ENCODE results near the gene SCYGR4. TPM values are rescaled to one million over a fixed set of nuclear protein-coding genes. Genes with fewer than 3 reads are reported as not detected.
A peak's percentile ranks its signal among the peaks of the same experiment; 100 is the strongest.

Gene SCYGR4, protein sequence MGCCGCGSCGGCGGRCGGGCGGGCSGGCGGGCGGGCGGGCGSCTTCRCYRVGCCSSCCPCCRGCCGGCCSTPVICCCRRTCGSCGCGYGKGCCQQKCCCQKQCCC
- total RNA-seq: not detected in 2 replicates

DNA sequence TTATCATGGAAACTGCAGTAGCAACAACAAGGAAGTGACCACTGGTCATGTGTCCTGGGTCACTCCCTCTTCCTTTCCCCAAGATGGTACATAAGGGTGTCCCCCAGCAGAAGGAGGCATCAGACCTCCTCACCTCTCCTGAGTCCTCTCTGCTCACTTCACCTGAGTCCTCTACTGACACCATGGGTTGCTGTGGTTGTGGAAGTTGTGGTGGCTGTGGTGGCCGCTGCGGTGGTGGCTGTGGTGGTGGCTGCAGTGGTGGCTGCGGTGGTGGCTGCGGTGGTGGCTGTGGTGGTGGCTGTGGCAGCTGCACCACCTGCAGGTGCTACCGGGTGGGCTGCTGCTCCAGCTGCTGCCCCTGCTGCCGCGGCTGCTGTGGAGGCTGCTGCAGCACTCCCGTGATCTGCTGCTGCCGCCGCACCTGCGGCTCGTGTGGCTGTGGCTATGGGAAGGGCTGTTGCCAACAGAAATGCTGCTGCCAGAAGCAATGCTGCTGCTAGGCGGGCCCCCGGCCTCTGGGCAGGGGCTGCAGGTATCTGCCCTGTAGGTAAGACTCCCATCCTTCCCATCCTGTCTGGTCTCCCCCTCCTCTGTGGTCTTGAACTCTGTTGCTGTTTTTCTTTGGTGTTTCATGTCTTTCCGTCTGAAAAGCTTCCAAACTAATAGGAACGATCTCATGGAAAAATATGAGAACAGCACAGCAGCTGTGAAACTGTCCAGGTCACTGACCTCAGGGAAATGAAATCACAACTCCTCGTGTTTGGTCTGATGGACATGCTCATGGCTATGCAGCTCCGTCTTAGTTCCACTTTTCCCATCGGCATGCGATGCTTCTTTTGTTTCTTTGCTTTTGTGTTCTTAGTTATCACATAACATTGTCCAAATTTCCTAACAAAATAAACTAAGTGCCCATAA lies at the start of gene SCYGR4:
SCYGR4 (plus strand) TSS at position 183 of the 915 bp plus-strand sequence; CDS start at position 183, 0 bp downstream.
- TF ChIP-seq, protein P1, sequence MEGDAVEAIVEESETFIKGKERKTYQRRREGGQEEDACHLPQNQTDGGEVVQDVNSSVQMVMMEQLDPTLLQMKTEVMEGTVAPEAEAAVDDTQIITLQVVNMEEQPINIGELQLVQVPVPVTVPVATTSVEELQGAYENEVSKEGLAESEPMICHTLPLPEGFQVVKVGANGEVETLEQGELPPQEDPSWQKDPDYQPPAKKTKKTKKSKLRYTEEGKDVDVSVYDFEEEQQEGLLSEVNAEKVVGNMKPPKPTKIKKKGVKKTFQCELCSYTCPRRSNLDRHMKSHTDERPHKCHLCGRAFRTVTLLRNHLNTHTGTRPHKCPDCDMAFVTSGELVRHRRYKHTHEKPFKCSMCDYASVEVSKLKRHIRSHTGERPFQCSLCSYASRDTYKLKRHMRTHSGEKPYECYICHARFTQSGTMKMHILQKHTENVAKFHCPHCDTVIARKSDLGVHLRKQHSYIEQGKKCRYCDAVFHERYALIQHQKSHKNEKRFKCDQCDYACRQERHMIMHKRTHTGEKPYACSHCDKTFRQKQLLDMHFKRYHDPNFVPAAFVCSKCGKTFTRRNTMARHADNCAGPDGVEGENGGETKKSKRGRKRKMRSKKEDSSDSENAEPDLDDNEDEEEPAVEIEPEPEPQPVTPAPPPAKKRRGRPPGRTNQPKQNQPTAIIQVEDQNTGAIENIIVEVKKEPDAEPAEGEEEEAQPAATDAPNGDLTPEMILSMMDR (conservative IDR thresholded peaks at IDR 0.05; ENCODE audit: low read depth, low read length): no peak
- peak; percentile 20 for DNase-seq (ENCODE audit: low read depth)
- no peak within 1 kb of the TSS for H3K4me3 ChIP-seq (ENCODE audit: low read depth, low read length)

DNA sequence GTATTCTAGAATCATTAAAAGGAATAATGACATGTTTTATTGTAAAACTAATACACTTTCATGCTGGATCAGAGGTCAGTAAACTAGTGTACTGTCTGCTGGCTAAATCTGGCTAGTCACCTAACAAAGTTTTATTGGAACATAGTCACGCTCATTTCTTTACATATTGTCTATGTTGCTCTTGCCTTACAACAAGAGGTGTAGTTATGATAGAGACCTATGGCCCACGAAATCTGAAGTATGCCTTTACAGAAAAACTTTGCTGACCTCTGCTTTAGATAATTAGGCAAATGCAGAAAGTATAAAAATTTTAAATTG lies 48.5 kb upstream of the SCYGR4 start:
- TF ChIP-seq, protein P1 (conservative IDR thresholded peaks at IDR 0.05; ENCODE audit: low read depth, low read length): no peak
- DNase-seq (ENCODE audit: low read depth): no peak
- H3K4me3 ChIP-seq (ENCODE audit: low read depth, low read length): no peak overlapping the region

DNA sequence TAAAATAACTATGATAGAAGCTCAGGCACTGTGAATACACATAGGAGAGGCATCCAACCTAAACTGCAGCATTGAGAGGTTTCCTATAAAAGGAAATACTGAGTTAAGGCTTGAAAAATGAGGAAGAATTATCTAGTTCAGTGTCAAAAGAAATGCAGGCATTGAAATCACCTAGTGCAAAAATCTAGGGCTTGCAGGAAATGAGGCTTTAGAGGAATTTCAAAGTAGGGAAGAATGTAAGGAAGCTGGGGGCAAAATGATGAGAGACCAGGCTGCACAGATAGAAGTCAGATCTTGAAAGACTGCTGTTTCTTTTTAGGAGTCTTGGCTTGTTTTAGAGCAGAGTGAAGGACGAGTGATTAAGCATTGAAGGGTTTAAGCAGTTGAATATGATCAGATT lies 46.7 kb upstream of the SCYGR4 start:
- H3K4me3 ChIP-seq (ENCODE audit: low read depth, low read length): no peak overlapping the region
- DNase-seq (ENCODE audit: low read depth): no peak
- TF ChIP-seq, protein P1 (conservative IDR thresholded peaks at IDR 0.05; ENCODE audit: low read depth, low read length): no peak

DNA sequence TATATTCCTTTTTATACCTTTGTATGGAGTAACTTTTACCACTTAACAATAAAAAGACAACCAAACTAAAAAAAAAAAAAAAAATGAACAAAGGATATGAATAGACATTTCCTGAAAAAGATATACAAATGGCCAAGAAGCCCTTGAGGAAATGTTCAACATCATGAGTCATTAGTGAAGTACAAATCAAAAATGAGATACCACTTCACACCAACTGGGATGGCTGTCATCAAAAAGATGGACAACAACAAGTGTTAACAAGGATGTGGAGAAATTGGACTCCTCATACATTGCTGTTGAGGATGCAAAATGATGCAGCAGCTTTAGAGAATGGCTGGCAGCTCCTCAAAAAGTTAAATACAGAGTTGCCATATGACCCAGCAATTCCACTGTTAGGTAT lies 41.2 kb upstream of the SCYGR4 start:
- no peak overlapping the region for H3K4me3 ChIP-seq (ENCODE audit: low read depth, low read length)
- no peak for DNase-seq (ENCODE audit: low read depth)
- TF ChIP-seq, protein P1 (conservative IDR thresholded peaks at IDR 0.05; ENCODE audit: low read depth, low read length): no peak

DNA sequence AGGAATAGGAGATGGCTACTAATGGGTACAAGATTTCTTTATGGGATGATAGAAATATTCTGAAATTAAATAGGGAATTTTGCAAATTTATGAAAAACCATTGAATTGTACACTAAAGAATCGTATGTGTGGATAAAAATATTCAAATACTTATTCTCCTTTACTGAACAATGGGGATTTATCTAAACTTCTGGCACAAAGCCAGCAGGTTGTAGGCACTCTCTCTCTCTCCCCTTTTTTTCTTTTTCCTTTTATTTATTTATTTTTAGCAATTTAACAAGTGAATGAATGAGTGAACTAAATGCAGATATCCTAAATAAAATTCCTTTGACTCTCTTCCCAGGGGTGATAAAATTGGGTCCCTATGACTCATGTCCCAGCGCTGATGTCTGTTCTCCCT lies 40.5 kb upstream of the SCYGR4 start:
- DNase-seq (ENCODE audit: low read depth): no peak
- H3K4me3 ChIP-seq (ENCODE audit: low read depth, low read length): no peak overlapping the region
- TF ChIP-seq, protein P1 (conservative IDR thresholded peaks at IDR 0.05; ENCODE audit: low read depth, low read length): no peak

DNA sequence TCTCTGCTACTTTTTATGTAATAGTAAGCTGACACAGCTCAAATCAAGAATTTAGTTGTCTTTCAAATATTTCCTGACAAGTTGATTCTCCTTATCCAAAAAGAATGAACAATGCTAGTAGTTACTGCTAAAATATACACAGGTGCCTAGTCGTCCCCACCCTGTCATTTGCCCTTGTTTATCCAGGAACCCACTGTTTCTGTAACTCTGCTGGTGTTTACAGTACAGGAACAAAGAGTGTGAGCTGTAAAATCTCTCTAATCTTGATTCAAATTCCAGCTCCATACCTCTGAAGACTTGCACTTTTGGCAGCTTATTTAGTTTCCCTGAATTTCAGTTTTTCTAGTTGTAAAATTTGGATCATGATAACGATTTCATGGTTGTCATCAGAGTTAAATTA lies 39.7 kb upstream of the SCYGR4 start:
- H3K4me3 ChIP-seq (ENCODE audit: low read depth, low read length): no peak overlapping the region
- DNase-seq (ENCODE audit: low read depth): no peak
- TF ChIP-seq, protein P1 (conservative IDR thresholded peaks at IDR 0.05; ENCODE audit: low read depth, low read length): no peak

All from epithelial cell of proximal tubule (primary cell).